H9 (cell line): ENCODE measurements around the gene KIF26A. TPM values are rescaled to one million over a fixed set of nuclear protein-coding genes. Genes with fewer than 3 reads are reported as not detected.

ENCODE experiments used
- DNase-seq: peaks from one replicate; pipeline ENCODE4 v3.0.0-alpha.2; 2017
- H2AFZ ChIP-seq: one replicate; pipeline ENCODE4 v1.6.1; 2013; ENCODE audit warnings: mild to moderate bottlenecking, low read length, control low read depth, moderate library complexity
- H2AK5ac ChIP-seq: 2 replicates; pipeline ENCODE4 v1.6.1; 2013; ENCODE audit warnings: low read length, control low read depth, mixed read lengths; ENCODE audit not compliant: insufficient read length
- H2BK120ac ChIP-seq: one replicate; pipeline ENCODE4 v1.6.1; 2013; ENCODE audit warnings: low read depth, mild to moderate bottlenecking, low read length, control low read depth, inconsistent platforms; ENCODE audit not compliant: poor library complexity, severe bottlenecking
- H2BK12ac ChIP-seq: 2 replicates; pipeline ENCODE4 v1.6.1; 2013; ENCODE audit warnings: low read length, control low read depth, mixed read lengths, low read depth; ENCODE audit not compliant: insufficient read length
- H2BK15ac ChIP-seq: 2 replicates; pipeline ENCODE4 v1.6.1; 2013; ENCODE audit warnings: low read depth, low read length, control low read depth
- H2BK20ac ChIP-seq: one replicate; pipeline ENCODE4 v1.6.1; 2013; ENCODE audit warnings: low read depth, mild to moderate bottlenecking, low read length, control low read depth, inconsistent platforms; ENCODE audit not compliant: poor library complexity, severe bottlenecking
- H2BK5ac ChIP-seq: 2 replicates; pipeline ENCODE4 v1.6.1; 2013; ENCODE audit warnings: low read length, control low read depth, mixed read lengths; ENCODE audit not compliant: insufficient read length
- H3K14ac ChIP-seq: 2 replicates; pipeline ENCODE4 v1.6.1; 2013; ENCODE audit warnings: low read length, control low read depth; ENCODE audit not compliant: insufficient read depth
- H3K18ac ChIP-seq: 2 replicates; pipeline ENCODE4 v1.6.1; 2013; ENCODE audit warnings: low read depth, mild to moderate bottlenecking, mixed read lengths, low read length, control low read depth; ENCODE audit not compliant: insufficient read length
- H3K23ac ChIP-seq: 2 replicates; pipeline ENCODE4 v1.6.1; 2013; ENCODE audit warnings: low read length, control low read depth, mixed read lengths, low read depth; ENCODE audit not compliant: insufficient read length
- H3K23me2 ChIP-seq: 2 replicates; pipeline ENCODE4 v1.6.1; 2013; ENCODE audit warnings: low read depth, mild to moderate bottlenecking, mixed read lengths, low read length, control low read depth; ENCODE audit not compliant: insufficient read length, poor library complexity, severe bottlenecking
- H3K27ac ChIP-seq: 2 replicates; pipeline ENCODE4 v1.5.1; 2013; ENCODE audit warnings: low read length, control low read depth, mixed read lengths, low read depth; ENCODE audit not compliant: insufficient read length
- H3K27me3 ChIP-seq: 2 replicates; pipeline ENCODE4 v1.6.1; 2013; ENCODE audit warnings: low read length, control low read depth, inconsistent platforms; ENCODE audit not compliant: insufficient read depth
- H3K4ac ChIP-seq: 2 replicates; pipeline ENCODE4 v1.6.1; 2013; ENCODE audit warnings: low read depth, mild to moderate bottlenecking, control low read depth, inconsistent platforms, low read length, moderate library complexity
- H3K4me1 ChIP-seq: 2 replicates; pipeline ENCODE4 v1.6.1; 2013; ENCODE audit warnings: low read length, control low read depth, inconsistent platforms; ENCODE audit not compliant: insufficient read depth
- H3K4me2 ChIP-seq: 2 replicates; pipeline ENCODE4 v1.6.1; 2013; ENCODE audit warnings: low read length, control low read depth, mixed read lengths; ENCODE audit not compliant: insufficient read length, insufficient read depth
- H3K56ac ChIP-seq: 2 replicates; pipeline ENCODE4 v1.6.1; 2013; ENCODE audit warnings: low read depth, mild to moderate bottlenecking, mixed read lengths, low read length, control low read depth; ENCODE audit not compliant: insufficient read length
- H3K79me1 ChIP-seq: 2 replicates; pipeline ENCODE4 v1.6.1; 2013; ENCODE audit warnings: low read depth, mild to moderate bottlenecking, moderate library complexity, low read length, control low read depth, inconsistent platforms; ENCODE audit not compliant: insufficient read depth, poor library complexity, severe bottlenecking
- H3K79me2 ChIP-seq: 2 replicates; pipeline ENCODE4 v1.6.1; 2013; ENCODE audit warnings: low read length, control low read depth, inconsistent platforms; ENCODE audit not compliant: insufficient read depth
- H3K9ac ChIP-seq: 2 replicates; pipeline ENCODE4 v1.6.1; 2013; ENCODE audit warnings: low read length, control low read depth, mixed read lengths; ENCODE audit not compliant: insufficient read length; ENCODE audit errors: extremely low read depth
- H3K9me3 ChIP-seq: one replicate; pipeline ENCODE4 v1.6.1; 2013; ENCODE audit warnings: low read depth, low read length, inconsistent platforms; ENCODE audit not compliant: control insufficient read depth
- H3T11ph ChIP-seq: one replicate; pipeline ENCODE4 v1.6.1; 2013; ENCODE audit warnings: mild to moderate bottlenecking, low read length, control low read depth, inconsistent platforms
- H4K20me1 ChIP-seq: one replicate; pipeline ENCODE4 v1.6.1; 2013; ENCODE audit not compliant: control insufficient read depth, insufficient read length, insufficient read depth
- H4K5ac ChIP-seq: 2 replicates; pipeline ENCODE4 v1.6.1; 2013; ENCODE audit warnings: low read depth, mild to moderate bottlenecking, mixed read lengths, low read length, control low read depth; ENCODE audit not compliant: insufficient read length
- H4K8ac ChIP-seq: replicated peaks from 2 replicates; pipeline ENCODE4 v1.6.1; 2013; ENCODE audit warnings: low read length, control low read depth, mixed read lengths, low read depth; ENCODE audit not compliant: insufficient read length
- H4K91ac ChIP-seq: 2 replicates; pipeline ENCODE4 v1.6.1; 2013; ENCODE audit warnings: low read depth, mild to moderate bottlenecking, moderate library complexity, mixed read lengths, low read length, control low read depth; ENCODE audit not compliant: insufficient read length
- H3K27ac Mint-ChIP-seq, 3 experiments: 2 replicates in 2 of 3; 3 replicates in 1 of 3; pipeline ENCODE4 v1.8.0; 2020 to 2021; ENCODE audit warnings: mixed read lengths in 3 of 3, mild to moderate bottlenecking in 1 of 3, moderate library complexity in 1 of 3
- H3K27me3 Mint-ChIP-seq: 2 replicates; pipeline ENCODE4 v1.8.0; 2021; ENCODE audit warnings: low read depth, mild to moderate bottlenecking, moderate library complexity, mixed read lengths
- H3K36me3 Mint-ChIP-seq, 3 experiments: 2 replicates in 2 of 3; 3 replicates in 1 of 3; pipeline ENCODE4 v1.8.0; 2020 to 2021; ENCODE audit warnings: low read depth in 3 of 3, mixed read lengths in 3 of 3; ENCODE audit not compliant: insufficient read depth in 1 of 3
- H3K4me1 Mint-ChIP-seq, 2 experiments: 2 replicates each; pipeline ENCODE4 v1.8.0; 2020; ENCODE audit warnings: mixed read lengths in 2 of 2
- H3K4me3 Mint-ChIP-seq, 2 experiments: 2 replicates in 1 of 2; 3 replicates in 1 of 2; pipeline ENCODE4 v1.8.0; 2020 to 2021; ENCODE audit warnings: mild to moderate bottlenecking in 2 of 2, mixed read lengths in 2 of 2, moderate library complexity in 1 of 2
- H3K9me3 Mint-ChIP-seq, 2 experiments: 2 replicates in 1 of 2; 3 replicates in 1 of 2; pipeline ENCODE4 v1.8.0; 2020; ENCODE audit warnings: mild to moderate bottlenecking in 2 of 2, mixed read lengths in 2 of 2, moderate library complexity in 1 of 2
- CTCF ChIP-seq: fragments of 200-600 bp; sonication (generic); conservative IDR thresholded peaks from 3 replicates; pipeline ENCODE4 v1.8.0; 2021; ENCODE audit warnings: antibody characterized with exemption, mild to moderate bottlenecking
- WGBS: extraction: QIAGEN DNeasy Blood & Tissue Kit; methylation state at CpG from one replicate; pipeline ENCODE4 v1.1.7; 2013; ENCODE audit warnings: missing lambda C conversion rate, low lambda C conversion rate, mixed read lengths; ENCODE audit not compliant: insufficient read length; ENCODE audit errors: extremely low coverage; 5-methylcytosine and 5-hydroxymethylcytosine counted together
- total RNA-seq: library from RNA; stranded (reverse); gene quantifications from 2 replicates; pipeline ENCODE4 v1.2.1, GENCODE V29; 2021

The KIF26A gene
- total RNA-seq, 1 experiment from 2014 or later = 44.2 TPM

- Histone ChIP-seq H3K4me2 (no peak overlapping the region), H2BK15ac (no peak overlapping the region), H2BK120ac (no peak overlapping the region), H2BK20ac (no peak overlapping the region), H4K8ac (no peak overlapping the region), H3K9me3 (no peaks in the 10 kb centered on the region), H3K56ac (no peak overlapping the region), H2BK12ac (no peak overlapping the region), H3K14ac (no peak overlapping the region; the same call in 1 of the 2 replicates), H3T11ph (no peak overlapping the region), H3K18ac (no peak overlapping the region), H3K9ac (no peak overlapping the region), H3K27ac (no peak overlapping the region), H4K20me1 (no peaks in the 10 kb centered on the region), H4K91ac (no peak overlapping the region), H2AFZ (no peak overlapping the region), H3K4me1 (peaks cover 4% of the 10 kb centered on the region; the same call in 1 of the 2 replicates), H2AK5ac (no peak overlapping the region), H3K27me3 (no peaks in the 10 kb centered on the region), H4K5ac (no peak overlapping the region), H3K79me1 (no peaks in the 10 kb centered on the region), H2BK5ac (no peak overlapping the region), H3K79me2 (no peaks in the 10 kb centered on the region), H3K23me2 (no peaks in the 10 kb centered on the region), H3K4ac (no peak overlapping the region), H3K23ac (no peak overlapping the region)
- Mint-ChIP-seq H3K4me1 (peaks cover 25 to 31% of the 10 kb centered on the region in 2 experiments), H3K4me3 (no peak overlapping the region), H3K36me3 (peaks cover 2 to 11% (median 7%) of the 10 kb centered on the region in 3 experiments; a peak in 4 of 7 replicates), H3K27ac (no peak overlapping the region), H3K27me3 (no peaks in the 10 kb centered on the region; the same call in 1 of the 2 replicates), H3K9me3 (no peaks in the 10 kb centered on the region)
- no CpG with 5 or more reads among the region's 27 CpGs for WGBS
- no peak for DNase-seq
- TF ChIP-seq CTCF = no peak
Observed at GRCh38 chr14:104172880-104173279, 34.5 kb downstream of the KIF26A start.
